HG03571 (cell line): ENCODE data around the gene TMPRSS5.

ENCODE experiments used
- ATAC-seq: cut with Tn5 transposase; IDR thresholded peaks from one replicate; pipeline ENCODE4 v1.9.1; 2021; ENCODE audit not compliant: unreplicated experiment

TMPRSS5 gene

GRCh38 chr11:113670149-113670830 is 35.8 kb downstream of the TMPRSS5 start:
- ATAC-seq: no peak

GRCh38 chr11:113668255-113668654 is 37.9 kb downstream of the TMPRSS5 start:
- no peak for ATAC-seq

- no peak for ATAC-seq
Observed at GRCh38 chr11:113667801-113668200, 38.3 kb downstream of the TMPRSS5 start.

- ATAC-seq: no peak
Observed at GRCh38 chr11:113666584-113666983, 39.5 kb downstream of the TMPRSS5 start.

- no peak for ATAC-seq
Observed at GRCh38 chr11:113664981-113665710, 41.0 kb downstream of the TMPRSS5 start.

GRCh38 chr11:113664069-113664980 is 41.8 kb downstream of the TMPRSS5 start:
- no peak for ATAC-seq

- ATAC-seq: no peak
Observed at GRCh38 chr11:113663567-113663966, 42.5 kb downstream of the TMPRSS5 start.

- no peak for ATAC-seq
Observed at GRCh38 chr11:113655771-113656170, 50.3 kb downstream of the TMPRSS5 start.

GRCh38 chr11:113651023-113651422 is 55.1 kb downstream of the TMPRSS5 start:
- no peak for ATAC-seq

- no peak for ATAC-seq
Observed at GRCh38 chr11:113649311-113649710, 56.8 kb downstream of the TMPRSS5 start.

GRCh38 chr11:113647856-113648255 is 58.3 kb downstream of the TMPRSS5 start:
- ATAC-seq: no peak

GRCh38 chr11:113647108-113647507 is 59.0 kb downstream of the TMPRSS5 start:
- no peak for ATAC-seq

- ATAC-seq: no peak
Observed at GRCh38 chr11:113645593-113646349, 60.3 kb downstream of the TMPRSS5 start.

- no peak for ATAC-seq
Observed at GRCh38 chr11:113644605-113645004, 61.5 kb downstream of the TMPRSS5 start.

- ATAC-seq: no peak
Observed at GRCh38 chr11:113643701-113644100, 62.4 kb downstream of the TMPRSS5 start.

GRCh38 chr11:113643006-113643585 is 63.0 kb downstream of the TMPRSS5 start:
- ATAC-seq: no peak

- no peak for ATAC-seq
Observed at GRCh38 chr11:113642090-113642489, 64.0 kb downstream of the TMPRSS5 start.

GRCh38 chr11:113638376-113638775 is 67.7 kb downstream of the TMPRSS5 start:
- ATAC-seq: no peak

GRCh38 chr11:113637636-113638035 is 68.5 kb downstream of the TMPRSS5 start:
- ATAC-seq: no peak
